Activated B cell treated with CpG ODN at 0.5 μM for 24 hours (primary cell): Measurements from ENCODE around the gene TMEM215. TPM values are rescaled to one million over a fixed set of nuclear protein-coding genes. Genes with fewer than 3 reads are reported as not detected.

Experiments used
- ATAC-seq: fragments of 200-7000 bp; cut with Tn5 transposase; one replicate; pipeline ENCODE4 v1.10.0; 2021; ENCODE audit warnings: low read depth, mild to moderate bottlenecking, moderate library complexity
- CTCF ChIA-PET: fragments of 350-600 bp; sonication (Branson Sonifier 250); formaldehyde crosslinking; loops from one replicate; lab custom pipeline; 2021; ENCODE audit warnings: antibody characterized with exemption; lab: Charles Lee
- POLR2A ChIA-PET: fragments of 350-600 bp; sonication (Branson Sonifier 250); formaldehyde crosslinking; loops from one replicate; lab custom pipeline; 2021; ENCODE audit warnings: antibody characterized with exemption; lab: Charles Lee
- DNase-seq: peaks from one replicate; pipeline ENCODE4 v3.0.0; 2022
- H3K27ac Mint-ChIP-seq: one replicate; pipeline ENCODE4 v1.8.0; 2020; ENCODE audit warnings: mixed read lengths
- H3K27me3 Mint-ChIP-seq: one replicate; pipeline ENCODE4 v1.8.0; 2021; ENCODE audit warnings: mixed read lengths
- H3K36me3 Mint-ChIP-seq: one replicate; pipeline ENCODE4 v1.8.0; 2021; ENCODE audit warnings: low read depth, mixed read lengths
- H3K4me1 Mint-ChIP-seq: one replicate; pipeline ENCODE4 v1.8.0; 2021; ENCODE audit warnings: mixed read lengths
- H3K4me3 Mint-ChIP-seq: one replicate; pipeline ENCODE4 v1.8.0; 2020; ENCODE audit warnings: mild to moderate bottlenecking, mixed read lengths
- H3K9me3 Mint-ChIP-seq: one replicate; pipeline ENCODE4 v1.8.0; 2020; ENCODE audit warnings: mixed read lengths
- intact Hi-C: fragments of 100-400 bp; cut with micrococcal nuclease; formaldehyde crosslinking; loops from one replicate; pipeline ENCODE4 v1.15.1; 2024
- total RNA-seq: library from RNA; stranded (reverse); gene quantifications from 2 replicates; pipeline ENCODE4 v1.2.3, GENCODE V29; 2022
- TF ChIP-seq, protein P1 (sequence below): fragments of 200-600 bp; IDR thresholded peaks from one replicate; pipeline ENCODE4 v1.8.0; 2022; ENCODE audit warnings: antibody characterized with exemption, mild to moderate bottlenecking

The TMEM215 gene
- total RNA-seq, 1 donor from 2014 or later = not detected

DNA sequence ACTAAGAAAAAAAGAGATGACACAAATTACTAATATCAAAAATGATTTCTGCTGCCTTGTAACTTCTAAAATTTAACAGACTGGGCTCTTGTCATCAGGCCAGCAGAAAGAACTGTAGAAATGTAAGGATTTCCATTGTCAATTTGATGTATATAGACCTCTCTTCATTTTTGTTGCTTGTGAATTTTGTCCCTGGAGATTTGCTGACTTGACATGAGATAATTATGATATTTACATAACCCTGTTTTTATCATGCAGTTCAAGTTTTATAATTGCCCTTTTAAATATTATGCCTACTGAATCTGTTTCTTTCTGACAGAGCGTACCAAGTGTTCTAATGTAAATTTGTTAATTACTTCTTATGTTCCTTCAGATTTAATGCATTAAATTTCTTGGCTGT lies 23.9 kb downstream of the TMEM215 start:
- Mint-ChIP-seq H3K27me3 (peaks cover 8% of the 10 kb centered on the region), H3K4me3 (no peak overlapping the region), H3K36me3 (no peaks in the 10 kb centered on the region), H3K4me1 (no peaks in the 10 kb centered on the region), H3K9me3 (peaks cover 11% of the 10 kb centered on the region), H3K27ac (no peak overlapping the region)
- ChIA-PET CTCF (no interaction called here), POLR2A (no interaction called here)
- DNase-seq (no peak), ATAC-seq (no peak)
- TF ChIP-seq, protein P1, sequence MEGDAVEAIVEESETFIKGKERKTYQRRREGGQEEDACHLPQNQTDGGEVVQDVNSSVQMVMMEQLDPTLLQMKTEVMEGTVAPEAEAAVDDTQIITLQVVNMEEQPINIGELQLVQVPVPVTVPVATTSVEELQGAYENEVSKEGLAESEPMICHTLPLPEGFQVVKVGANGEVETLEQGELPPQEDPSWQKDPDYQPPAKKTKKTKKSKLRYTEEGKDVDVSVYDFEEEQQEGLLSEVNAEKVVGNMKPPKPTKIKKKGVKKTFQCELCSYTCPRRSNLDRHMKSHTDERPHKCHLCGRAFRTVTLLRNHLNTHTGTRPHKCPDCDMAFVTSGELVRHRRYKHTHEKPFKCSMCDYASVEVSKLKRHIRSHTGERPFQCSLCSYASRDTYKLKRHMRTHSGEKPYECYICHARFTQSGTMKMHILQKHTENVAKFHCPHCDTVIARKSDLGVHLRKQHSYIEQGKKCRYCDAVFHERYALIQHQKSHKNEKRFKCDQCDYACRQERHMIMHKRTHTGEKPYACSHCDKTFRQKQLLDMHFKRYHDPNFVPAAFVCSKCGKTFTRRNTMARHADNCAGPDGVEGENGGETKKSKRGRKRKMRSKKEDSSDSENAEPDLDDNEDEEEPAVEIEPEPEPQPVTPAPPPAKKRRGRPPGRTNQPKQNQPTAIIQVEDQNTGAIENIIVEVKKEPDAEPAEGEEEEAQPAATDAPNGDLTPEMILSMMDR = no peak
- intact Hi-C loops = no loop called here

DNA sequence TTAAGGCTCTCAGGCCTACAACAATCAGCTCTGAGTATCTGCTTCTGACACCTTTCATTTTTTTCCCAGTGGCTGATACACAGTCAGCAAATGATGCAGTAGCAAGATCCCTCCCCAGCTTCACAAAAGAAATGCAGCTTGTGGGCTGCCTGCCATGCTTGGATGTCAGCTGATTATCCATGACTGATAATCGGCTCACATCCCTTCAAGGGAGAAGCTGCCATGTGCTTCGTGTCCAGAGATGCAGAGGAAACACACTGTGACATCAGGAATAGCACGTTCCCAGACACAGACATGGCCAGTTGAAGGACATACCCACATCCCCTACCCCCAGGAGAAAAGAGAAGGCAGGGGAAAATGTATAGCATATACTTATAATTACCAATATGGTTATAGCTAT lies 27.9 kb downstream of the TMEM215 start:
- peaks cover 11% of the 10 kb centered on the region for H3K9me3 Mint-ChIP-seq
- ATAC-seq (no peak), DNase-seq (no peak)
- H3K27me3 Mint-ChIP-seq = peaks cover 5% of the 10 kb centered on the region
- no peak overlapping the region for H3K4me3 Mint-ChIP-seq
- TF ChIP-seq, protein P1 = no peak
- no peaks in the 10 kb centered on the region for H3K4me1 Mint-ChIP-seq
- ChIA-PET POLR2A (no interaction called here), CTCF (no interaction called here)
- intact Hi-C loops = no loop called here
- H3K36me3 Mint-ChIP-seq = no peaks in the 10 kb centered on the region
- H3K27ac Mint-ChIP-seq = no peak overlapping the region

DNA sequence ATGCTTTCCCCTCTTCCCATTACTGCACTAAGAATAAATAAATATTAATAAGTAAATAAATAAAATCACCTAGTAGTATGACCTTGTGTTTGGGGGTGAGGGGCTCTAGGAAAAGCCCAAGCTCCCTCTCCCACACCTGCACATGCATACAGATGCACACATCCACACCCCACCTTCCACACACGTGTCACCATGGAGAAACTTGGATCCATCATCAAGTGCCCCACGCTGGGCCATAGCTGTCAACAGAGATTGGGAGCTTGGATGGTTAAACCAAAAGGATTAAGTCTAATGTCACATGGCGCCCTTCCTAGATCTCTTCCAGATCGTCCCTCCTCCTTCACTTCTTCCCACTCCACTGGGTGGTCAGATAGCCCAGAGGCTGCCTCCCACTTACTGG lies 37.0 kb downstream of the TMEM215 start:
- POLR2A ChIA-PET = no interaction called here
- H3K9me3 Mint-ChIP-seq = no peaks in the 10 kb centered on the region
- H3K4me3 Mint-ChIP-seq = no peak overlapping the region
- intact Hi-C loops = no loop called here
- H3K27ac Mint-ChIP-seq = no peak overlapping the region
- no peaks in the 10 kb centered on the region for H3K36me3 Mint-ChIP-seq
- TF ChIP-seq, protein P1 = no peak
- ATAC-seq (no peak), DNase-seq (no peak)
- H3K27me3 Mint-ChIP-seq = peaks cover 13% of the 10 kb centered on the region
- H3K4me1 Mint-ChIP-seq = no peaks in the 10 kb centered on the region
- CTCF ChIA-PET = no interaction called here

DNA sequence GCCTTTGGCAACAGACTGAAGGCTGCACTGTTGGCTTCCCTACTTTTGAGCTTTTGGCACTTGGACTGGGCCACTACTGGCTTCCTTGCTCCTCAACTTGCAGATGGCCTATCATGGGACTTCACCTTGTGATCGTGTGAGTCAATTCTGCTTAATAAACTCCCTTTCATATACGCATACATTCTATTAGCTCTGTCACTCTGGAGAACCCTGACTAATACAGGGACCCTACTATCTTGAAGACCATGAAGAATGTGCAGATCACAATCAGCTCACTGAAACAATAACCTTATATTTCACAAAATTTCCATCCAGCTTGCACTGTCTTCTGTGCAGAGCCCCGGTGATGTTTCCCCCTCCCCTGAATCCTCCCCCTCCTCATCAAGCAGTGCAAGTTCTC lies 39.8 kb downstream of the TMEM215 start:
- Mint-ChIP-seq H3K4me1 (no peaks in the 10 kb centered on the region), H3K27ac (no peak overlapping the region), H3K27me3 (peaks cover 19% of the 10 kb centered on the region), H3K4me3 (no peak overlapping the region), H3K9me3 (no peaks in the 10 kb centered on the region), H3K36me3 (no peaks in the 10 kb centered on the region)
- intact Hi-C loops = no loop called here
- no peak for ATAC-seq
- ChIA-PET CTCF (no interaction called here), POLR2A (no interaction called here)
- DNase-seq = no peak
- TF ChIP-seq, protein P1 = no peak

DNA sequence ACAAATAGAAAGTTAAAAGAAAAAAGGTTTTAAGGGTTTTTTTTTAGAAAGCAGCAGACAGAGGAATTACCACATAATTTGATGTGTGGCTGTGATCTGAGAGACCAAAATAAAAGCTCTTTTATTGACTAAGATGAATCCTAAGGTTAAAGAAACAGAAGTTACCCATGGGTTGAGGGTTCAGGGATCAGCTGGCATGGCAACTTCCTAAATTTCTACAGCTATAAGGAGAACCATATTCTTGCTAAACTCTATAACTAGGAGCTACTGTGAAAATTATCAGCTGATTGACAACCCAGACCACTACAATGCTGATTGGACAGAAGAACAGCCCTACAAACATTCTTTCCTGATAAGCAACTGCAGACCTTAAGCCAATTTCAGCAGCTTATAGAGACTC lies 40.2 kb downstream of the TMEM215 start:
- H3K27ac Mint-ChIP-seq = no peak overlapping the region
- CTCF ChIA-PET = no interaction called here

More for the DNA sequence above, 40.2 kb downstream of the TMEM215 start:
- Mint-ChIP-seq H3K4me3 (no peak overlapping the region), H3K27me3 (peaks cover 19% of the 10 kb centered on the region), H3K9me3 (no peaks in the 10 kb centered on the region), H3K4me1 (no peaks in the 10 kb centered on the region), H3K36me3 (no peaks in the 10 kb centered on the region)
- intact Hi-C loops = no loop called here
- DNase-seq (no peak), ATAC-seq (no peak)
- POLR2A ChIA-PET = no interaction called here
- TF ChIP-seq, protein P1 = no peak
